ENCODE measurements around the gene PWWP2B.

GRCh38 chr10:132458586-132459300 lies 61.7 kb downstream of the PWWP2B start:
- TF ChIP-seq PKNOX1 (IDR thresholded peaks at IDR 0.05) = no peak
- no peak for TF ChIP-seq SUZ12 (IDR thresholded peaks at IDR 0.05)
- no peak for TF ChIP-seq BHLHE40 (IDR thresholded peaks at IDR 0.05; ENCODE audit: borderline replicate concordance)
- TF ChIP-seq ZNF384 (IDR thresholded peaks at IDR 0.05) = no peak
- TF ChIP-seq LEF1 (IDR thresholded peaks at IDR 0.05; ENCODE audit: borderline replicate concordance) = no peak
- no peak for TF ChIP-seq TARDBP (IDR thresholded peaks at IDR 0.05)

Measured in HEK293T (cell line).